ENCODE results near the gene ATOH7.

The ATOH7 gene

DNA sequence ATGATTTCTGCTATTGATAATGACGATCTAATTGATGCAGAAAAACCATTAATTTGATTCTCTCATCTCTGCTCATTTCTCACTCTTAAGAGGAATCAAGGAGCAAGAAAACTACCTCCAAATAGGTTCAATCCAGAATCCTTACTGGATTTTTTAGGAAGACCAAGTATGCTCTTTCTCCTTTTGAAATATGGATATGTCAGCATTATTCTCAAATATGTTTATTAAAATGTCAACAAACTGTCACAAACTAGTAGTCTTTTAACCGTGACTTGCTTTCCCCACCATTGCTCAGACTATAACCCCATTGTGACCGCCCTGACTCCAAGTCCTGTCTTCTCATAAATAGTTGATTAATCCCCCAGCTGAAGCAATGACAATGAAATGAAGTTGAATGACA, 1.1 kb upstream of the ATOH7 start:
- H3K9me3 ChIP-seq (replicated peaks; ENCODE audit: insufficient read depth, low read length) = no peaks in the 10 kb centered on the region
- no peak overlapping the region for H3K4me3 ChIP-seq (ENCODE audit: low read length)
- TF ChIP-seq EZH2phosphoT487 (IDR thresholded peaks at IDR 0.05; ENCODE audit: low read length) (no peak), EZH2 (optimal IDR thresholded peaks at IDR 0.05; ENCODE audit: low read depth, low read length) (no peak)
- TF ChIP-seq, protein P1, sequence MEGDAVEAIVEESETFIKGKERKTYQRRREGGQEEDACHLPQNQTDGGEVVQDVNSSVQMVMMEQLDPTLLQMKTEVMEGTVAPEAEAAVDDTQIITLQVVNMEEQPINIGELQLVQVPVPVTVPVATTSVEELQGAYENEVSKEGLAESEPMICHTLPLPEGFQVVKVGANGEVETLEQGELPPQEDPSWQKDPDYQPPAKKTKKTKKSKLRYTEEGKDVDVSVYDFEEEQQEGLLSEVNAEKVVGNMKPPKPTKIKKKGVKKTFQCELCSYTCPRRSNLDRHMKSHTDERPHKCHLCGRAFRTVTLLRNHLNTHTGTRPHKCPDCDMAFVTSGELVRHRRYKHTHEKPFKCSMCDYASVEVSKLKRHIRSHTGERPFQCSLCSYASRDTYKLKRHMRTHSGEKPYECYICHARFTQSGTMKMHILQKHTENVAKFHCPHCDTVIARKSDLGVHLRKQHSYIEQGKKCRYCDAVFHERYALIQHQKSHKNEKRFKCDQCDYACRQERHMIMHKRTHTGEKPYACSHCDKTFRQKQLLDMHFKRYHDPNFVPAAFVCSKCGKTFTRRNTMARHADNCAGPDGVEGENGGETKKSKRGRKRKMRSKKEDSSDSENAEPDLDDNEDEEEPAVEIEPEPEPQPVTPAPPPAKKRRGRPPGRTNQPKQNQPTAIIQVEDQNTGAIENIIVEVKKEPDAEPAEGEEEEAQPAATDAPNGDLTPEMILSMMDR (IDR thresholded peaks at IDR 0.05; ENCODE audit: low read length) = no peak
- H3K9me2 ChIP-seq (replicated peaks; ENCODE audit: insufficient read depth, low read length) = no peaks in the 10 kb centered on the region
- no peak overlapping the region for H3K27ac ChIP-seq (ENCODE audit: low read length)
- H4K20me1 ChIP-seq (ENCODE audit: insufficient read depth, low read length) = no peaks in the 10 kb centered on the region
- H3K79me2 ChIP-seq (ENCODE audit: low read length) = no peaks in the 10 kb centered on the region
- H3K4me1 ChIP-seq (ENCODE audit: low read length) = peaks cover 5% of the 10 kb centered on the region; the same call in 1 of the 2 replicates
- H3K4me2 ChIP-seq (ENCODE audit: low read depth, low read length) = no peak overlapping the region
- 0 out of 2 replicates have a peak, but pooled peaks cover 2% of the 10 kb centered on the region for H3F3A ChIP-seq (ENCODE audit: insufficient read depth, low read length)
- DNase-seq = no peak
- H3K27me3 ChIP-seq (replicated peaks; ENCODE audit: insufficient read depth, low read length) = 0 out of 2 replicates have a peak, but pooled peaks cover 4% of the 10 kb centered on the region
- H3K9ac ChIP-seq (ENCODE audit: low read length) = no peak overlapping the region
- no peaks in the 10 kb centered on the region for H3K36me3 ChIP-seq (replicated peaks; ENCODE audit: insufficient read depth, low read length)
- no peak overlapping the region for H2AFZ ChIP-seq (ENCODE audit: low read length)

DNA sequence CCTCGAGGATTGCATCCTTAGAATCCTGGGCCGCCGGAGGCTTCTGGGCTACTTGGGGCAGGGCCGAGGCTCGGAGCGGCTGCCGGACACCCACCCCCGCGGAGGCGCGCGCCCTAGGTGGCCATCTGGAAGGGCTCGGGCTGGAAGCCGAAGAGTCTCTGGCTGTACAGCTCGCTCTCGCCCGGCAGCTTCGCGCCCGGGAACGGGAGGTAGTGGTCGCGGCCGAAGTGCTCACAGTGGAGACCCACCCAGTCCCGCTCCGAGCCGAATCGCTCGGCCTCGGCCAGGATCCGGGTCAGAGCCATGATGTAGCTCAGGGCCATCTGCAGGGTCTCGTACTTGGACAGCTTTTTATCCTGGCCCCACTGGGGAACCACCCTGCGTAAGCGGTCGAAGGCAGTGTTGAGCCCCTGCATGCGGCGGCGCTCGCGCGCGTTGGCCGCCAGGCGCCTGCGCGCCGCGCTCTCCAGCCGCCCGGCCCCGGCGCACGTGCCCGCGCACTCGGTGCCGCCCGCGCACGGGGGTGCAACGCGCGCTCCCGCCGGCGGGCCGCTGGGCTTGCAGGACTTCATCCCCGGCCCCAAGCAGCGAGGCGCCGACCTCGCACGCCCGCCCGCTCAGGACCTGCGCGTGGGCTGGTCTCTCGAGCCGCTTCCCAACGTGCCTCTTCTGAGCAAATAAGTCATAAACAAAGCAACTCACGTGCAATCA, 652 bp downstream of the ATOH7 start:
- DNase-seq = peak; percentile 80
- no peaks in the 10 kb centered on the region for H4K20me1 ChIP-seq (ENCODE audit: insufficient read depth, low read length)
- H3K4me3 ChIP-seq (ENCODE audit: low read length) = peak overlapping the region; percentile 75
- no peaks in the 10 kb centered on the region for H3K9me2 ChIP-seq (replicated peaks; ENCODE audit: insufficient read depth, low read length)
- H3K36me3 ChIP-seq (replicated peaks; ENCODE audit: insufficient read depth, low read length) = no peaks in the 10 kb centered on the region
- peaks cover 5% of the 10 kb centered on the region; the same call in 1 of the 2 replicates for H3K4me1 ChIP-seq (ENCODE audit: low read length)
- 0 out of 2 replicates have a peak, but pooled peaks cover 4% of the 10 kb centered on the region for H3K27me3 ChIP-seq (replicated peaks; ENCODE audit: insufficient read depth, low read length)
- H3F3A ChIP-seq (ENCODE audit: insufficient read depth, low read length) = 0 out of 2 replicates have a peak, but pooled peaks cover 2% of the 10 kb centered on the region
- H3K4me2 ChIP-seq (ENCODE audit: low read depth, low read length) = peak overlapping the region; percentile 86
- H3K9me3 ChIP-seq (replicated peaks; ENCODE audit: insufficient read depth, low read length) = no peaks in the 10 kb centered on the region
- TF ChIP-seq EZH2 (optimal IDR thresholded peaks at IDR 0.05; ENCODE audit: low read depth, low read length) = no peak
- TF ChIP-seq, protein P1 (IDR thresholded peaks at IDR 0.05; ENCODE audit: low read length) = peak; percentile 11; the same call in 1 of the 2 replicates
- peak overlapping the region; percentile 72 for H3K9ac ChIP-seq (ENCODE audit: low read length)
- H3K27ac ChIP-seq (ENCODE audit: low read length) = peak overlapping the region; percentile 19; the same call in 1 of the 2 replicates
- no peaks in the 10 kb centered on the region for H3K79me2 ChIP-seq (ENCODE audit: low read length)
- peak overlapping the region; percentile 94 for H2AFZ ChIP-seq (ENCODE audit: low read length)

DNA sequence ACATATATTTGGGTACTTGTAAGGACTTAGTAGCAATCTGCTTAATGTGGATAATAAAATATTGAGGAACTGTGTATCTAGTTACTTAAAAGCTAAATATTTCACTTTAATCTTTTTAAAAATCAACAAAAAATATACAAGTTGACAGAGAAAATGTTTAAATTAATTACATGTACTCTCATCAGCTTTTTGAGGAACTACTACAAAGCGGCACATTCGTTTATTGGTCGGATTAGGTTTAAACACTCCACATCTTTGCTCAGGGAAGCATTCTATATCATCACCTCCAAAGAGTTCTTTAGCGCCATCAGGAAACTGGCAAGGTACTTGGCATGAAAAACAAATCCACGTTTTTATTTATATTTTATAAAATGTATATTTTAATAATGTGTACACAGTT, 1.6 kb downstream of the ATOH7 start:
- Histone ChIP-seq H4K20me1 (ENCODE audit: insufficient read depth, low read length) (no peaks in the 10 kb centered on the region), H3F3A (ENCODE audit: insufficient read depth, low read length) (0 out of 2 replicates have a peak, but pooled peaks cover 2% of the 10 kb centered on the region), H3K9ac (ENCODE audit: low read length) (no peak overlapping the region), H3K4me2 (ENCODE audit: low read depth, low read length) (no peak overlapping the region), H3K4me3 (ENCODE audit: low read length) (no peak overlapping the region), H3K79me2 (ENCODE audit: low read length) (no peaks in the 10 kb centered on the region), H3K9me2 (replicated peaks; ENCODE audit: insufficient read depth, low read length) (no peaks in the 10 kb centered on the region), H2AFZ (ENCODE audit: low read length) (no peak overlapping the region), H3K27ac (ENCODE audit: low read length) (no peak overlapping the region), H3K36me3 (replicated peaks; ENCODE audit: insufficient read depth, low read length) (no peaks in the 10 kb centered on the region), H3K9me3 (replicated peaks; ENCODE audit: insufficient read depth, low read length) (no peaks in the 10 kb centered on the region), H3K27me3 (replicated peaks; ENCODE audit: insufficient read depth, low read length) (0 out of 2 replicates have a peak, but pooled peaks cover 4% of the 10 kb centered on the region), H3K4me1 (ENCODE audit: low read length) (peaks cover 5% of the 10 kb centered on the region; the same call in 1 of the 2 replicates)
- no peak for DNase-seq
- TF ChIP-seq EZH2phosphoT487 (IDR thresholded peaks at IDR 0.05; ENCODE audit: low read length) (no peak), EZH2 (optimal IDR thresholded peaks at IDR 0.05; ENCODE audit: low read depth, low read length) (no peak)
- TF ChIP-seq, protein P1 (IDR thresholded peaks at IDR 0.05; ENCODE audit: low read length) = no peak

Measured in MM.1S (cell line).